Right atrium auricular region (tissue), 2 donors: Measurements from ENCODE around the gene ANKH. TPM values are rescaled to one million over a fixed set of nuclear protein-coding genes. Genes with fewer than 3 reads are reported as not detected.
A peak's percentile ranks its signal among the peaks of the same experiment; 100 is the strongest.
"Not testable (repeated sequence)": the region's sequence is repeated elsewhere in the genome, so short reads cannot be mapped to it uniquely, and the experiment has no call there.

ENCODE experiments used
- DNase-seq: peaks from one replicate; pipeline ENCODE4 v3.0.0-alpha.2; 2019; ENCODE audit warnings: low spot score
- H3K27ac ChIP-seq, 2 donors: fragments of 200-600 bp; sonication (generic); 1 replicate in 1 of 2; 2 replicates in 1 of 2; pipeline ENCODE4 v1.5.1; 2016 to 2019
- H3K27me3 ChIP-seq, 2 donors: fragments of 200-600 bp; sonication (generic); one replicate each; pipeline versions ENCODE4 v1.5.1 to v1.6.0; 2017 to 2019
- H3K36me3 ChIP-seq: fragments of 200-600 bp; sonication (generic); one replicate; pipeline ENCODE4 v1.5.1; 2016
- H3K4me1 ChIP-seq, 2 donors: fragments of 200-600 bp; sonication (generic); one replicate each; pipeline versions ENCODE4 v1.5.1 to v1.6.0; 2017 to 2019
- H3K4me3 ChIP-seq, 2 donors: fragments of 200-600 bp; sonication (generic); 1 replicate in 1 of 2; 2 replicates in 1 of 2; pipeline ENCODE4 v1.5.1; 2017 to 2019; ENCODE audit warnings: mild to moderate bottlenecking in 1 of 2, moderate library complexity in 1 of 2
- H3K9me3 ChIP-seq, 2 donors: fragments of 200-600 bp; sonication (generic); one replicate each; pipeline ENCODE4 v1.5.1; 2019
- total RNA-seq, 2 donors: library from RNA; depleted of rRNA; stranded (reverse); fragments of >200 nt; gene quantifications; one replicate each; pipeline ENCODE4 v1.1.0, GENCODE V29; 2016
- TF ChIP-seq, protein P1 (sequence below), 2 donors: fragments of 200-600 bp; sonication (generic); IDR thresholded peaks; one replicate each; pipeline ENCODE4 v1.5.1; 2019; ENCODE audit warnings: antibody characterized with exemption in 2 of 2

ANKH gene
- total RNA-seq, 2 donors from 2014 or later, result 52.3 to 80.4 TPM

DNA sequence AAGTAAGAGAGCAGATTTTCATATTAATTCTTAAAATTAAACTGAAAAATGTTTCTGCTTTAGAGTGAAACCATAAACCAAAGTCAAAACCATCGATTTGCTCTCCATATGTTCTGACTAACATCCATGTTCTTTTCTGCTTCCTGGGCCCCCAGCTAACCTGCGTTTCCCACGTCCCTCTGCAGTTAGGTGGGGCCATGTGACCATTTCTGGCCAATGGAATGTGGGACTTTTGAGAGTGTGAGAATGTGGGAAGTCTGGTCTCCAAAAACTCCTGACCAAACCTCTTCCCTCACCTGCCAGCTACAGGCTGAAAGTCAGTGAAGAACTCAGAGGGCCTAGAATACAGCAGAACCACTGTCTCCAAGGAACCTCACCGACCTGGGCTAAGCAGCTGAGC lies 44.9 kb downstream of the ANKH start:
- TF ChIP-seq, protein P1, sequence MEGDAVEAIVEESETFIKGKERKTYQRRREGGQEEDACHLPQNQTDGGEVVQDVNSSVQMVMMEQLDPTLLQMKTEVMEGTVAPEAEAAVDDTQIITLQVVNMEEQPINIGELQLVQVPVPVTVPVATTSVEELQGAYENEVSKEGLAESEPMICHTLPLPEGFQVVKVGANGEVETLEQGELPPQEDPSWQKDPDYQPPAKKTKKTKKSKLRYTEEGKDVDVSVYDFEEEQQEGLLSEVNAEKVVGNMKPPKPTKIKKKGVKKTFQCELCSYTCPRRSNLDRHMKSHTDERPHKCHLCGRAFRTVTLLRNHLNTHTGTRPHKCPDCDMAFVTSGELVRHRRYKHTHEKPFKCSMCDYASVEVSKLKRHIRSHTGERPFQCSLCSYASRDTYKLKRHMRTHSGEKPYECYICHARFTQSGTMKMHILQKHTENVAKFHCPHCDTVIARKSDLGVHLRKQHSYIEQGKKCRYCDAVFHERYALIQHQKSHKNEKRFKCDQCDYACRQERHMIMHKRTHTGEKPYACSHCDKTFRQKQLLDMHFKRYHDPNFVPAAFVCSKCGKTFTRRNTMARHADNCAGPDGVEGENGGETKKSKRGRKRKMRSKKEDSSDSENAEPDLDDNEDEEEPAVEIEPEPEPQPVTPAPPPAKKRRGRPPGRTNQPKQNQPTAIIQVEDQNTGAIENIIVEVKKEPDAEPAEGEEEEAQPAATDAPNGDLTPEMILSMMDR (IDR thresholded peaks at IDR 0.05), result no peak
- peaks cover 0 to 39% of the 10 kb centered on the region in 2 donors for H3K4me1 ChIP-seq

DNA sequence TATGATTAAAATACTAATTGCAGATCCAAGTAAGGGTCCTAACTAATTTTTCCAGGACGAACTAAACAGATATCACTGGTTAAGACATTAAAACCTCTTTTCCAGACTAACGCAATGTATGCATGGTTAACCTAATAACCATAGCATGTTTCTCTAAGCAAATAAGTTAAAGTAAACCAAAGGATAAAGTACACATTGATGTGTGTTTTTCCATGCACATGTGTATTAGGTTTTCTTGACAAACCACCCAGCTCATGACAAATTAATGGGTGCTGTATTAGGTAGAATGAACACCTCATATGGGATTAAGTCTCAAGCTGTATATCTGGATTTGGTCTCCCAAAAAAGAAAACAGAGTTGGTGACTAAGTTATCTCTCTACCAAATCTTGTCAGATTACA lies 45.6 kb downstream of the ANKH start:
- Histone ChIP-seq H3K4me1 (peaks cover 0 to 40% of the 10 kb centered on the region in 2 donors), H3K36me3 (no peaks in the 10 kb centered on the region), H3K27ac (no peak overlapping the region), H3K9me3 (no peaks in the 10 kb centered on the region), H3K4me3 (no peak overlapping the region), H3K27me3 (no peaks in the 10 kb centered on the region)
- no peak for DNase-seq
- TF ChIP-seq, protein P1 (IDR thresholded peaks at IDR 0.05), result no peak

More for the DNA sequence above, 44.9 kb downstream of the ANKH start:
- Histone ChIP-seq H3K27me3 (no peaks in the 10 kb centered on the region), H3K27ac (no peak overlapping the region), H3K4me3 (no peak overlapping the region), H3K9me3 (no peaks in the 10 kb centered on the region), H3K36me3 (no peaks in the 10 kb centered on the region)
- DNase-seq, result no peak

DNA sequence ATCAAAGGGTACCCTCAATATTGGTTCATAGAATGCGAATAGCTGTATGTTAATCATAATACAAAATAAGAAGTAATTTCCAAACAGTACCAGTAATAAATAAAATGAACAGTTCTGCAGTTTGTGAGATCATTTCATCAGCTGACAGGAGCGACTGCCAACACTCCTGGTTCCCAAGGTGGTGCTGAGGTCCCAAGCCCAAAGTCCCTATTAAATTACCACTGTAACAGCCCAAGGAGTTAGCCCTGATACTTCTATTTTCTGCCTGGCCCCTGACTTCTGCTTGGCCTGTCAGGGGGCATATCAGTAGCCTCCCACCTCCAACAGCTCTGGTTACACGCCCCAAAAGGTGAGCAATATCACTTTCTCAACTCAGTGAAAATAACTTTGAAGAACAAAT lies 47.1 kb downstream of the ANKH start:
- peaks cover 0 to 31% of the 10 kb centered on the region in 2 donors for H3K4me1 ChIP-seq
- H3K4me3 ChIP-seq, result no peak overlapping the region
- peak overlapping the region in 1 of 2 donors; percentile 0 for H3K27ac ChIP-seq
- H3K27me3 ChIP-seq, result no peaks in the 10 kb centered on the region
- no peak for DNase-seq
- TF ChIP-seq, protein P1 (IDR thresholded peaks at IDR 0.05), result no peak
- no peaks in the 10 kb centered on the region for H3K9me3 ChIP-seq
- H3K36me3 ChIP-seq, result no peaks in the 10 kb centered on the region

DNA sequence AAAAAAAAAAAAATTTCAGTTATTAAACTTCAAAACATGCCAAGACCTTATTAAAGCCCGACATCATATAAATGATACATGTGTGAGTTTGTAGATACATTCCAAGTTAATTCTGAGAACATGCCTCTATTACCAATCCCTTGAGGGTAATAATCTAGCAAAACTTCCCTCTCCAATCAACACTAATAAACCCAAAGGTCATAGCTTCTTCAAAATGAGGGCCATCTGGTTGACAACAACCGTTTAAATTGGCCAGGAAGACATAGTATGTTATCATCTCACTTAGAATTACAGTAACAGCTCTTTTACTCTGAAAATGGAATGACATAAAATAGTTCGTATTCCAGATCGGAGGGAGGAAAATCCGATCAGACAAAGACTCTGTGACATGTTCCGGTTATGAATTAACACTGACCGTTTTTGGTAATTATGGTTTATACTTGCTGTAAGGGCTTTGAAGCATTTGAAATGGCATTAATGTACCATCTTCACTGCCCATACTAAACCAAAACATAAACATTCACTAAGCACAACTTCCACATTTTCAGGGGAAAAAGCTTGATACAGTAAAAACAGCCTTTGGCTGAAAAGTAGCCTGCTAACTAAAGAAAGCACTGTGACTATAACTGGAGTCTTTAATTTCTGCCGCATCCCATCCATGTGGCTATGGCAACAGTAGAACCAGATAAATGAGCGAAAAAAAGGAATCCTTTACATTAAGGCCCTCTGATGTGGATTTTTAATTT lies 50.3 kb downstream of the ANKH start:
- H3K36me3 ChIP-seq, result no peaks in the 10 kb centered on the region
- H3K27me3 ChIP-seq, result no peaks in the 10 kb centered on the region
- TF ChIP-seq, protein P1 (IDR thresholded peaks at IDR 0.05), result no peak
- no peaks in the 10 kb centered on the region for H3K9me3 ChIP-seq
- peaks cover 0 to 51% of the 10 kb centered on the region in 2 donors for H3K4me1 ChIP-seq
- H3K4me3 ChIP-seq, result no peak overlapping the region
- H3K27ac ChIP-seq, result peak overlapping the region; percentile 11 to 15
- no peak for DNase-seq

DNA sequence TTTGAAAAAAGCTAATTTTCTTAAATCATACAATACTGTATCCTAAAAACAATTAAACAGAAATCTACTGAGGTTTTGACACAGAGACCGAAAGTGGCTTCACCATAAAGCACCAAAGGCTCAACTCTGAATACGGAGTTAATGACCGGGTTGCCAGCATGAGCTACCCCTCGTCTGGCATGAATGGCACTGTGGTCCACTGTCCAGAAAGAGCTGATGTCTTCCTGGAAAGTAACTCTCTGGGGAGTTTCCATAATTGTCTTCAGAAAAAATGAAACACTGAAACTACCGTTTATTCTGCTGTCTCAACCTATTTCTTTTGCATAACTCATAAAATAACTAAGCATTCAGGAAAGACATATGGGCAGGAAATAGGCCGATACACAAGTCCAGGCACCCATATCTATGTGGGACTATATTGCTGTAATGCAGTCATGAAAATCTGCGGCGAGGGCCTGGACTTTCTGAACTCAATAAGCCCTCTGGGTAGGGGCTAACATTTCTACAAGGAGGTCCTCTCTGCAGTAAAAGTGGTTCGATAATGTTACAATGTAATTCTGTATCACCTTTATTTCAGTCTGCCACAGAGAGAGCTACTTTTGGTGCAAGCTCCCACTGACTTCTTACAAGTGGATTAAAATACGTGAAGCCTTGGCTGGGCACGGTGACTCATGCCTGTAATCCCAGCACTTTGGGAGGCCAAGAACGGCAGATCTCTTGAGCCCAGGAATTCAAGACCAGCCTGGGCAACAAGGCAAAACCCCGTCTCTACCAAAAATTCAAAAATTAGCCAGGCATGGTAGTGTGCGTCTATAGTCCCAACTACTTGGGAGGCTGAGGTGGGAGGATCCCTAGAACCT lies 52.4 kb downstream of the ANKH start:
- Histone ChIP-seq H3K36me3 (no peaks in the 10 kb centered on the region), H3K9me3 (no peaks in the 10 kb centered on the region), H3K27me3 (no peaks in the 10 kb centered on the region), H3K4me3 (no peak overlapping the region), H3K4me1 (peaks cover 0 to 39% of the 10 kb centered on the region in 2 donors), H3K27ac (no peak overlapping the region)
- DNase-seq, result no peak
- TF ChIP-seq, protein P1 (IDR thresholded peaks at IDR 0.05), result no peak

DNA sequence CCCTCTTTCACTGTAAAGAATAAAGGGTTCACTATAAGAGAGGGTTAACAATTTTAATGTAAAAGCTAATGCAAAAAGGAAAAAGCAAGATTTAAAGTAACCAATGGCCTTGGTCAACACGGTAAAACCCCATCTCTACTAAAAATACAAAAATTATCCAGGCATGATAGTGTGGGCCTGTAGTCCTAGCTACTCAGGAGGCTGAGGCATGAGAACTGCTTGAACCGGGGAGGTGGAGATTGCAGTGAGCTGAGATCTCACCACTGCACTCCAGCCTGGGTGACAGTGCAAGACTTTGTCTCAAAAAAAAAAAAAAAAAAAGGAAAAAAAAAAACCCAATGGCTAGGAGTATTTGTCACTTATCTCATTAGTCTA lies 53.8 kb downstream of the ANKH start:
- peaks cover 0 to 38% of the 10 kb centered on the region in 2 donors for H3K4me1 ChIP-seq
- not testable (repeated sequence) for H3K27me3 ChIP-seq, DNase-seq, H3K9me3 ChIP-seq, H3K4me3 ChIP-seq, H3K36me3 ChIP-seq
- peak overlapping the region in 1 of 2 donors; percentile 26 for H3K27ac ChIP-seq
